Thyroid gland (tissue), 4 donors: ENCODE results near the gene STYXL2.

Experiments
- POLR2A ChIP-seq, 2 donors: fragments of 450-650 bp; IDR thresholded peaks; one replicate each; pipeline ENCODE4 v1.6.1; 2017; ENCODE audit warnings: antibody characterized with exemption in 2 of 2, mild to moderate bottlenecking in 2 of 2, moderate library complexity in 1 of 2
- TF ChIP-seq, protein P1 (sequence below), 6 experiments: fragments of 200-600 bp in 3 of 6; fragments of 450-650 bp in 3 of 6; sonication (generic) in 3 of 6; IDR thresholded peaks; one replicate each; pipeline ENCODE4 v1.5.1; 2016 to 2019; ENCODE audit warnings: antibody characterized with exemption in 6 of 6, mild to moderate bottlenecking in 2 of 6, inconsistent platforms in 1 of 6, moderate library complexity in 1 of 6

DNA sequence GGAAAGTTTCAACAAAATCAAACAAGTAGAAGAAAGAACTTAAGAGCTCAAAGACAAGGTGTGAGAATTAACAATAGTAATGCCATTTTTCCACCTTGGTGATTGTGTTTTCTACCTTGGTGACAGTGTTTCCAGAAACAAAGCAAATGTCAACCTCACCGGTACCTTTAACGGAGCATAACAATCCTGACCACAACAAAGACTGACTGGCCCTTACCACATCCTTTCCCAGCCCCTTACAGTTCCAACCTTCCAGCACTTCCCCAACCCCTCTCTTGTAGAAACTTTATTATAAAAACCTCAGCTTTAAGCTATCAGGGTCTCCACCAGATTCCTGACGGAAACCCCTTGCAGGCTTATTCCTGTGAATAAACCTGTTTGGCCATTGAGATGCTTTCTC, 16.7 kb downstream of the STYXL2 start:
- TF ChIP-seq, protein P1, sequence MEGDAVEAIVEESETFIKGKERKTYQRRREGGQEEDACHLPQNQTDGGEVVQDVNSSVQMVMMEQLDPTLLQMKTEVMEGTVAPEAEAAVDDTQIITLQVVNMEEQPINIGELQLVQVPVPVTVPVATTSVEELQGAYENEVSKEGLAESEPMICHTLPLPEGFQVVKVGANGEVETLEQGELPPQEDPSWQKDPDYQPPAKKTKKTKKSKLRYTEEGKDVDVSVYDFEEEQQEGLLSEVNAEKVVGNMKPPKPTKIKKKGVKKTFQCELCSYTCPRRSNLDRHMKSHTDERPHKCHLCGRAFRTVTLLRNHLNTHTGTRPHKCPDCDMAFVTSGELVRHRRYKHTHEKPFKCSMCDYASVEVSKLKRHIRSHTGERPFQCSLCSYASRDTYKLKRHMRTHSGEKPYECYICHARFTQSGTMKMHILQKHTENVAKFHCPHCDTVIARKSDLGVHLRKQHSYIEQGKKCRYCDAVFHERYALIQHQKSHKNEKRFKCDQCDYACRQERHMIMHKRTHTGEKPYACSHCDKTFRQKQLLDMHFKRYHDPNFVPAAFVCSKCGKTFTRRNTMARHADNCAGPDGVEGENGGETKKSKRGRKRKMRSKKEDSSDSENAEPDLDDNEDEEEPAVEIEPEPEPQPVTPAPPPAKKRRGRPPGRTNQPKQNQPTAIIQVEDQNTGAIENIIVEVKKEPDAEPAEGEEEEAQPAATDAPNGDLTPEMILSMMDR (IDR thresholded peaks at IDR 0.05), result no peak
- no peak for TF ChIP-seq POLR2A (IDR thresholded peaks at IDR 0.05)
